ENCODE results near the gene TNXB.

TNXB gene

DNA sequence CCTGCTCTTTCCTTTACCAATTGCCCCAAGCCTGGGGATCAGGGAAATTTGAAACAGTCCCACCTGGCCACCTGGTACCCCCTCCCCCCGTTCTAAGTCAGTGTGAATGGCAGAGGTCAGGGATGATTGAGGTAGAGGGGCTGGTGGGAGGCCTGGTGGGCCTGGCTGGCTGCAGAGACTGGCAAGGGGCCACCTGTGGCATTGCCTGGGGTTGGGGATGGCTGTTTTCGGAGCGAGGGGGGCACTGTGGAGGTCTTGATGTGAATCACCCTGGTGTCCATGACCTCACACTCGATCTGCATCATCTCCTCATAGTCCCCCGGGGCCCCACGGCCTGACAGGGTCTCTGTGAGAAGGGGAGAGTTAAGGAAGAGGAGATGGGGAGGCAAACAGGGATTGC is 6.5 kb upstream of the TNXB start:
- TF ChIP-seq CTCF (IDR thresholded peaks at IDR 0.05; ENCODE audit: low read length, missing control alignments) = no peak
- DNase-seq (ENCODE audit: low read depth) = no peak
- no peak overlapping the region for H3K4me3 ChIP-seq (replicated peaks; ENCODE audit: low read depth, low read length)

GRCh38 chr6:32114796-32115195 is 5.7 kb upstream of the TNXB start:
- H3K4me3 ChIP-seq (replicated peaks; ENCODE audit: low read depth, low read length) = no peak overlapping the region
- DNase-seq (ENCODE audit: low read depth) = peak; percentile 61
- no peak for TF ChIP-seq CTCF (IDR thresholded peaks at IDR 0.05; ENCODE audit: low read length, missing control alignments)

DNA sequence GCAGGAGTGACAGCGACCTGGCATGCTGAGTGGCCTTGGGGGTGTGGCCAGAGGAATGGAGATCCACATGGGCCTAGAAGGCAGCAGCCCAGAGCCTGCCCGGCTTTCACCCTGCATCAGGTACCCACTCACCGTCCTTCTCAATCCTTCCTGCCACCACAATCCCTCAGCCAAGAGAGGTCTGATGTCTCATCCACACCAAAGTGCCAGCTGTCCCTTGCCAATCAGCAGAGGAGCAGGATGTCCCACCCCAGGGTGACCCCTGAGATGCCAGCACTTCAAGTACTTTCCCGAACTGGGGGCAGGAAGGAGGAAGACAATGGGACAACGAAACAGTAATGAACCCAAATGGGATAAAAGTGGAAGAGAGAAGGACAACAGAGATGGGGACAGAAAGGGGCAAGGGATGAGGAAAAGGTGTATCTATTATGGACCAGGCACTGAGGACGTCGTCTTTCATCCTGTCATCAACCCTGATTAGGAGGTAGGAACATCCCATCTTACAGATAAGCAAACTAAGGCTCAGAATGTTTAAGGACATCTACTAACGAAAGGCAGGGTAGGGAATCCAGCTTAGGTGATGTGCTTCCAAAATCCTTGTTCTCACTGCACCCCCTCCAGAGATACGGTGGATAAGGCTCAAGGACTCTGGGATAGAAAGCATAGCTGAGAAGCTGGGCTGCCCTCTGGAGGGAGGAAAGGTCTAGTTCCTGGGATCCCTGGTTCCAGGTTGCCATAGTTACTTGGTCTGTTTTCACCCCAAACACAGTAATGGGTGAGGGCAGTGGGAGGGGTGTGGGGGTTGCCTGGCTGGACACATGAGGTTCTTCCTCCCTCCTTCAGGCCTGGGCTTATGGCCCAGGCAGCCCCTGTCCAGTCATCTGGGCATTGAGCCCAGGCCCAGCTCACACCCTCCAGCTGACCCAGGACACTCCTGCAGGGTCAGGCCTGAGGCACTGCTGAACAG is 4.5 kb upstream of the TNXB start:
- peak; percentile 70 for TF ChIP-seq CTCF (IDR thresholded peaks at IDR 0.05; ENCODE audit: low read length, missing control alignments)
- DNase-seq (ENCODE audit: low read depth) = peak; percentile 98
- H3K4me3 ChIP-seq (replicated peaks; ENCODE audit: low read depth, low read length) = no peak overlapping the region

DNA sequence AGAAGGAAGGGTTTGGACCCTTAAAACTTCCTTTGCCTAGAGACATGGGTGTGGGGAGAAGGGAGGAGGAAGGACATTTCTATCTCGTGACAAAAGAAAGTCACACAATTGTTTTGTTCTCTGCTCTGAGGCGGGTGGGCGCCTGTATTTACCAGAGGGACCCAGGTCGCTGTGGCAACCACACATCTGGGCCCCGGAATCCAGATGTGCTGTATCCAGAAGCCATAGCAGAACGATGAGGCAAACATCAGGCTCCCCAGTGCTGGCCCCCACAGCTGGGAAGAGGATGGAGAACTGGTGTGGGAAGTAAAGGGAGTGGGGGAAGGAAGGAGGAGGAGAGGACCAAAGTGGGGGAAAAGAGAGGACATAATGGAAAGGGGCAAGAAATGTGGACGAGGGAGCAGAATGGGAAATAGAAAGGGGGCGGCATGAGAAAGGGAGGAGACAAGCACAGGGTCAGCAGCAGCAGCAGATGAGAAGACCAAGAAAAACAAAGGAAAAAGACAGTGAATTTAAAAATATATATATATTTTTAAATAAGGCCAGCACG is 3.4 kb upstream of the TNXB start:
- H3K4me3 ChIP-seq (replicated peaks; ENCODE audit: low read depth, low read length) = no peak overlapping the region
- DNase-seq (ENCODE audit: low read depth) = peak; percentile 48
- TF ChIP-seq CTCF (IDR thresholded peaks at IDR 0.05; ENCODE audit: low read length, missing control alignments) = no peak

GRCh38 chr6:32111424-32112066 is 2.4 kb upstream of the TNXB start:
- no peak for DNase-seq (ENCODE audit: low read depth)
- no peak for TF ChIP-seq CTCF (IDR thresholded peaks at IDR 0.05; ENCODE audit: low read length, missing control alignments)
- no peak overlapping the region for H3K4me3 ChIP-seq (replicated peaks; ENCODE audit: low read depth, low read length)

- H3K4me3 ChIP-seq (replicated peaks; ENCODE audit: low read depth, low read length) = no peak overlapping the region
- DNase-seq (ENCODE audit: low read depth) = no peak
- no peak for TF ChIP-seq CTCF (IDR thresholded peaks at IDR 0.05; ENCODE audit: low read length, missing control alignments)
These were observed 1.5 kb upstream of the TNXB start for GRCh38 chr6:32110632-32111031.

Measured in fibroblast of pulmonary artery (primary cell).